Measurements from ENCODE around the gene ANG.
A peak's percentile ranks its signal among the peaks of the same experiment; 100 is the strongest.
"Not testable (repeated sequence)": the region's sequence is repeated elsewhere in the genome, so short reads cannot be mapped to it uniquely, and the experiment has no call there.

ANG gene

DNA sequence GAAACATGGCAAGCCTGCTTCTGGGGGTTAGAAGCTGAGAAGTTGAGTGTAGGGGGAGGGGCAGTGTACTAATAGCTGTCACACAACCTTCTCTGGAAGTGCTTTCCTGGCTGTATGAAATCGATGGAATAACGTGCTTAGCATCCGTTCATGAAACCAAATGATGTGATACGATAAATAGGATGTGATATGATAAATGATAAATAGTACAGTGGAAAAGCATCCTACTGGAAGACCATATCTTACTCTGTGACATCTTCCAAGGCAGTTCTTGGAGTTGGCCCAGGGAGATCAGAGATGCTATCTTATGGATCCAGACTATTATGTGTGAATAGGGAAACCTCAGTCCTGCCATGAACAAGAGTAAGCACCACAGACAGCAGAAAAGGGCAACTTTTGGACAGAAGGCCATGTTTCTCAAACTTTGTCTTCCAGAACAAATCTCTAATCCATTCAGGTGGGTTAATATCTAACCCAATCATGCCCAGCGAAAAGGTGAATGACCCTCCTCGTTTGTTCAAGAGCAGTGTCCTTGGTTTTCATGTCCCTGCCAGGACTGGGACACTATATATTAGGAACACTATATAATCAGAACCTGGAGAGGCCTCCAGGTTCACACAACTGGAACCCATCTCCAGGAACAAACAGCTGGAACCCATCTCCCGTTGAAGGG lies at the start of gene ANG:
ANG (plus strand) TSS at position 598 of the 673 bp plus-strand sequence. CDS start 4,801 bp downstream, outside the sequence.
- H3K4me3 ChIP-seq (ENCODE audit: low read length) = no peak within 1 kb of the TSS
- TF ChIP-seq, protein P1, sequence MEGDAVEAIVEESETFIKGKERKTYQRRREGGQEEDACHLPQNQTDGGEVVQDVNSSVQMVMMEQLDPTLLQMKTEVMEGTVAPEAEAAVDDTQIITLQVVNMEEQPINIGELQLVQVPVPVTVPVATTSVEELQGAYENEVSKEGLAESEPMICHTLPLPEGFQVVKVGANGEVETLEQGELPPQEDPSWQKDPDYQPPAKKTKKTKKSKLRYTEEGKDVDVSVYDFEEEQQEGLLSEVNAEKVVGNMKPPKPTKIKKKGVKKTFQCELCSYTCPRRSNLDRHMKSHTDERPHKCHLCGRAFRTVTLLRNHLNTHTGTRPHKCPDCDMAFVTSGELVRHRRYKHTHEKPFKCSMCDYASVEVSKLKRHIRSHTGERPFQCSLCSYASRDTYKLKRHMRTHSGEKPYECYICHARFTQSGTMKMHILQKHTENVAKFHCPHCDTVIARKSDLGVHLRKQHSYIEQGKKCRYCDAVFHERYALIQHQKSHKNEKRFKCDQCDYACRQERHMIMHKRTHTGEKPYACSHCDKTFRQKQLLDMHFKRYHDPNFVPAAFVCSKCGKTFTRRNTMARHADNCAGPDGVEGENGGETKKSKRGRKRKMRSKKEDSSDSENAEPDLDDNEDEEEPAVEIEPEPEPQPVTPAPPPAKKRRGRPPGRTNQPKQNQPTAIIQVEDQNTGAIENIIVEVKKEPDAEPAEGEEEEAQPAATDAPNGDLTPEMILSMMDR (conservative IDR thresholded peaks at IDR 0.05; ENCODE audit: low read depth, low read length) = no peak
- no peak for DNase-seq (ENCODE audit: low read depth)

DNA sequence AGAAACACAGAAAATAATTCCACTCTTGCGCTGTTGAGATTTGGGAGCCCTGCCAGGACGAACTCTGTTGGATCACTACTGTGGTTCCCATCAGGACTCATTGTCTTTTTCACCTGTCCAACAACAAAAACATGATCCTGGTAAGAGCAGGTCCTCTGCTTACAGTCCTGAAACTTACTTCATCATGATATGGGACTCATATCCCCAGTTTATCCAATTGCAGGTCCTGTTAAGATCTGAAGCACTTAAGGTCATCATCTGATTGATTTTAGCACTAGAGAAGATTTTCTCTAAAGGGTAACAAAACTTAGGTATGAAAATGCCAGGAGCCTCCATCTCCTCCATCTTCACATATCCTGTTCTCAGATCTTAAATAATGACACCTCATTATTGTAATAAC lies 47.0 kb upstream of the ANG start, which contains the start of gene OR6S1:
OR6S1 (minus strand) TSS at position 101 of the 400 bp plus-strand sequence; CDS start at position 101, 0 bp downstream.
- TF ChIP-seq, protein P1 (conservative IDR thresholded peaks at IDR 0.05; ENCODE audit: low read depth, low read length) = no peak
- DNase-seq (ENCODE audit: low read depth) = no peak
- no peak within 1 kb of the TSS for H3K4me3 ChIP-seq (ENCODE audit: low read length)

DNA sequence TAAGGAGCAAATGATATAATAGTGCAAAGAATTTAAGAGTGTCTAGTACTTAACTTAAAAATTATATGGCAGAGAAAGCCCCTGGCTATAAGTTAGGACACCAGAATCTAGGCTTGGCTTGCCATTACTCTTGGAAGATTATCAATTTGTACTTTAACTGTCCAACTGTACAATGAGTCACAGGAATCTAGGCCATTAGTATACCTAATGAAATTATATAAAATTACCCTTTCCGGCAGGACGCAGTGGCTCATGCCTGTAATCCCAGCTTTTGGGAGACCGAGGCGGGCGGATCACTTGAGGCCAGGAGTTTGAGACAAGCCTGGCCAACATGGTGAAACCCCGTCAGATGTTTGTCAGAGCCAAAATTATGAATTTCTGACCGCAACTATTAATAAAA lies 46.4 kb upstream of the ANG start:
- no peak for DNase-seq (ENCODE audit: low read depth)
- TF ChIP-seq, protein P1 (conservative IDR thresholded peaks at IDR 0.05; ENCODE audit: low read depth, low read length) = no peak
- H3K4me3 ChIP-seq (ENCODE audit: low read length) = no peak overlapping the region

DNA sequence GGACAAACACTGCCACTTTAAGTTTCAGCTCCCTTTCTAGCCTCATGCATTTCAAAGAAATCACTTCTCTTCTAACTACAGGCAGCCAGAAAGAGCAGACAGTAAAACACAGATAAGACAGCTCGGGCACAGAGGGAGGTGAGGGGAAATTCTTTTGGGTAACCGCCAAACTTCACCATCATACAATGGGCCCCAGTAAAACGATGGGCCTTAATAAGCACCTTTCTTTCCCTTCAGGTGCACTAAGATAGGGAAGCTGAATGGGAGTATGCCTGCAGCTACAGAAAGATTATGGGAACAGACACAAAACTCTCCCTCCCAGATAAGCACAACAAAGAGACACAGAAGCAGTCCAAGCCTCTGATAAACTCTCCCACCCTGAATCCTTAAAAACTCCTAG lies 45.8 kb upstream of the ANG start:
- H3K4me3 ChIP-seq (ENCODE audit: low read length); DNase-seq (ENCODE audit: low read depth): not testable (repeated sequence)

DNA sequence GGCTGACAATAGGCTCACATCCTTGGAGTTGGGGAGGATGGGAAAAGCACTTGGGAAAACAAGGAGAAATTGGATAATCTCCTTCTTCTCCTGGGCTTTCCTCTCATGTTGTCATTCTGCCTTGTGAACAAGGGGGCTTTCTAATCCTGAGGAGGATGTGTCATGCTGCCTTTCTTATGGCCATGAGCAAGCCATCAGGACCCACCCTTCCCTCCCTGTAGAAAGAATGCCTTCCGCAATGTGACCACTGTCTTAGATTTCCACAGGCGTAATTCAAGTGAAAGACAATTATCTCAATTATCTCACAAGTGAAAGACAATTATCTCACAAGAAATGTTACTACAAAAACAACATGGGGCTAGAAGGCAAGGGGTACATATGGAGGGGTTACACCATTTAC lies 44.0 kb upstream of the ANG start:
- H3K4me3 ChIP-seq (ENCODE audit: low read length) = no peak overlapping the region
- TF ChIP-seq, protein P1 (conservative IDR thresholded peaks at IDR 0.05; ENCODE audit: low read depth, low read length) = no peak
- no peak for DNase-seq (ENCODE audit: low read depth)

DNA sequence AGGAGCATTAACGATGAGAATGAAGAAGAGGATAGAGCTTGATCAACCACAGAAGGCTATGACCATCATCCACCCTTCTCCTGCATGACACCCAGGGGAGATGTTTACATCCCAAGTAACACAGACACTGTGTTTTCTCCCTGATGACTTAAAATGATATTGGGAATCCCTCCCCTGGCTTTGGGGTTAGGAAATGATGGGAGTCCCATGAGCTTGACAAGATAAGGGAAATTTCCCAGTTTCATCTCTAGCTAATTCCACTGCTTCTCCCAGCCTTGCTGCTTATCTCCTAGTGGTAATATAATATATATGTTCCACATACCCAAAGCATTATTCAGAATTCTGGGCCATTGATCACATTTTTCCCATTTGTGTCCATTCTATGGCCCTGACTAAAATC lies 43.1 kb upstream of the ANG start:
- DNase-seq (ENCODE audit: low read depth) = no peak
- H3K4me3 ChIP-seq (ENCODE audit: low read length) = no peak overlapping the region
- TF ChIP-seq, protein P1 (conservative IDR thresholded peaks at IDR 0.05; ENCODE audit: low read depth, low read length) = no peak

DNA sequence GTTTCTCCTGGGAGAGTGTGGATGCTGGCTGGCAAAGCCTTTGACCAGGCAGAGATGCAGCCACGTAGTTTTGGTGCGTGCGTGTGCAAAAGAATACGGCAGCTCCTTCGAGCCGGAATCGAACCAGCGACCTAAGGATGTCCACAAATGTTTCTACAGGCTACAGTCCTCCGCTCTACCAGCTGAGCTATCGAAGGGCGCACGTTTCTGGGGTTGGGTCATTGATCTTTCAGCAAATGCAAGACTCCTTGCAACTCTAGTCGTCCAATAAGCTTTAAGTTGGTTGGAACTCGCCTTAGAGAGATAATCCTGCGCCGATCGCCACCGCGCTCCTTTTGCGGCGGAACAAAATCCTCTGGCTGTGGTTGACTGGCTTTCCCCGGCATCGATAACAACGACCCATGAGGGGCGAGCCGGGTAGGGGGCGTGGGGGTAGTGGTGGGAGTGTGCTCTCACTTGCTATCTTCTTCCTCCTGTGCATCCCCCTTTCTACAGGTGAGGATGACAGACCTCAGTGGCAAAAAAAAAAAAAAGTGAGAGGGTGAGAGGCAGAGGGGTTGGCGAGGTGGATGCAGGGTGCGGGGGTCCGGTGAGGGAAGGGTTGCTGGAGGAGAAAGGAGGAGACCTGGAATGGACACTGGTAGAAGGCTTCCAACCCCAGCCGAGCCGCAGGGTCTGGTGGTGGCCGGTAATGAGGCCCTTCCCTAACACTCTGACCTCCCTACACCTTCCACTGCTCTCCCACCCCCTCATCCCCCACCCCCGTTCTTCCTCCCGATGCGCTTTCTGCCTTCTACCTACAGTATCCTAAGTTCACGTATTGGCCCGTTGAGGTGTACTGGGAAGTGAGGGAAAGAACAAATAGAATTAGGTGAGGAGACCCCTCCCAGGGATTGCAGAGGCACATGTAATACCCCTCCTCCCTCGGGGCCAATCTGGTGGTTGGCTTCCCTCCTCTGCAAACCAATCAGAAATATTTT lies 35.3 kb upstream of the ANG start:
- TF ChIP-seq, protein P1 (conservative IDR thresholded peaks at IDR 0.05; ENCODE audit: low read depth, low read length) = no peak
- H3K4me3 ChIP-seq (ENCODE audit: low read length) = peak overlapping the region; percentile 4
- DNase-seq (ENCODE audit: low read depth) = no peak
